ENCODE results near the gene SYS1. TPM values are rescaled to one million over a fixed set of nuclear protein-coding genes. Genes with fewer than 3 reads are reported as not detected.

Gene SYS1
- total RNA-seq, 1 donor from 2014 or later = 30.7 TPM

GRCh38 chr20:45374101-45374467 is 11.1 kb downstream of the SYS1 start:
- intact Hi-C loops (cut with micrococcal nuclease) = loop anchor here (1.0 kb wide), 3 partner anchors 55 to 76 kb away; no protein-coding TSS in a partner anchor

- intact Hi-C loops (cut with micrococcal nuclease) = loop anchor here (1.0 kb wide), 3 partner anchors 56 to 75 kb away; no protein-coding TSS in a partner anchor
Measured at GRCh38 chr20:45374966-45375365, 12.0 kb downstream of the SYS1 start.

GRCh38 chr20:45377269-45377668 is 14.3 kb downstream of the SYS1 start:
- intact Hi-C loops (cut with micrococcal nuclease) = no loop called here

- intact Hi-C loops (cut with micrococcal nuclease) = no loop called here
Measured at GRCh38 chr20:45378191-45378590, 15.2 kb downstream of the SYS1 start, which contains the start of gene TP53TG5. Gene TP53TG5, minus strand, starts transcription at chr20:45378325. Its CDS starts 89 bp downstream, at chr20:45378236.

GRCh38 chr20:45387274-45387673 is 24.3 kb downstream of the SYS1 start:
- intact Hi-C loops (cut with micrococcal nuclease) = no loop called here

- intact Hi-C loops (cut with micrococcal nuclease) = no loop called here
Measured at GRCh38 chr20:45390931-45391330, 28.0 kb downstream of the SYS1 start.

- intact Hi-C loops (cut with micrococcal nuclease) = no loop called here
Measured at GRCh38 chr20:45391559-45391958, 28.6 kb downstream of the SYS1 start.

GRCh38 chr20:45392733-45393132 is 29.8 kb downstream of the SYS1 start:
- intact Hi-C loops (cut with micrococcal nuclease) = no loop called here

- intact Hi-C loops (cut with micrococcal nuclease) = no loop called here
Measured at GRCh38 chr20:45394221-45395113, 31.5 kb downstream of the SYS1 start.

GRCh38 chr20:45395114-45395415 is 32.1 kb downstream of the SYS1 start:
- intact Hi-C loops (cut with micrococcal nuclease) = no loop called here

- intact Hi-C loops (cut with micrococcal nuclease) = no loop called here
Measured at GRCh38 chr20:45399018-45399417, 36.1 kb downstream of the SYS1 start.

GRCh38 chr20:45400346-45401031 is 37.5 kb downstream of the SYS1 start:
- intact Hi-C loops (cut with micrococcal nuclease) = no loop called here

- intact Hi-C loops (cut with micrococcal nuclease) = no loop called here
Measured at GRCh38 chr20:45402946-45403345, 40.0 kb downstream of the SYS1 start.

GRCh38 chr20:45404438-45404837 is 41.5 kb downstream of the SYS1 start:
- intact Hi-C loops (cut with micrococcal nuclease) = no loop called here

- intact Hi-C loops (cut with micrococcal nuclease) = loop anchor here (1.0 to 2.0 kb wide), 4 partner anchors 31 to 87 kb away; partner anchors contain the start of gene SYS1
Measured at GRCh38 chr20:45405571-45406259, 42.8 kb downstream of the SYS1 start.

GRCh38 chr20:45406260-45407066 is 43.5 kb downstream of the SYS1 start:
- intact Hi-C loops (cut with micrococcal nuclease) = loop anchor here (1.0 to 2.0 kb wide), 5 partner anchors 10 to 88 kb away; partner anchors contain the start of genes PIGT and SYS1

- intact Hi-C loops (cut with micrococcal nuclease) = loop anchor here (1.0 to 2.0 kb wide), 4 partner anchors 9 to 88 kb away; partner anchors contain the start of genes PIGT and SYS1
Measured at GRCh38 chr20:45407067-45407745, 44.2 kb downstream of the SYS1 start.

- intact Hi-C loops (cut with micrococcal nuclease) = loop anchor here (1.0 to 2.0 kb wide), 4 partner anchors 8 to 89 kb away; partner anchors contain the start of genes PIGT and SYS1
Measured at GRCh38 chr20:45407783-45408645, 45.1 kb downstream of the SYS1 start, which contains the start of gene DBNDD2. Gene DBNDD2, plus strand, starts transcription at chr20:45408289. Its CDS starts 179 bp downstream, at chr20:45408468.

- intact Hi-C loops (cut with micrococcal nuclease) = no loop called here
Measured at GRCh38 chr20:45408646-45409213, 45.8 kb downstream of the SYS1 start.
